ENCODE data around the gene CTNNA2. TPM values are rescaled to one million over a fixed set of nuclear protein-coding genes. Genes with fewer than 3 reads are reported as not detected.

CTNNA2 gene
- polyA plus RNA-seq, 2 of the 4 experiments (the other 2 are of a cell fraction): 0.50 to 0.94 TPM

DNA sequence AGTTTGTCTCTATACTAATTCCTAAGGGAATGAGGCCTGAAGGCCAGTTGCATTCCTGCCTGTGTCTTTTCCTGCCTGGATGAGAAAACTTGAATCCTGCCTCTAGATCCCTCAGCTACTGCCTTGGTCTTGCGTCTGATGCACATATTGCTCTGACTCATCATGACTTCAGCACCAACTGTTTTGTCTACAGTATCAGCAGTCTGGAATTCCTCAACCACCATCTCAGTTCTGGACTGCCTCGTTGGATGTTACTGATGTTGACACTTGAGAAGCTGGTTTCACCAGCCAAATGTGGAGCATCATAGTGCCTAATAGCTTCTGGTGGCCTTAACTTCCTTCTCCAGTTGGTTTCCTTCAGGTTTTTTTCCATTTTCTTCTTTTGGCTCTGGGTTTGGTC is 211.0 kb downstream of the CTNNA2 start:
- Histone ChIP-seq H3K27ac (peak overlapping the region; percentile 55 to 77), H3K9me3 (peaks cover 25% of the 10 kb centered on the region; the same call in 2 of the 3 replicates), H3K4me2 (peak overlapping the region; percentile 6; the same call in 1 of the 3 replicates), H3K4me3 (no peak overlapping the region), H3K4me1 (peaks cover 18% of the 10 kb centered on the region)
- ChIA-PET POLR2A (no interaction called here), CTCF (interaction anchor here (0.8 to 1.2 kb wide), 2 partner anchors 12 to 15 kb away, joined by 3 read pairs; no protein-coding TSS in a partner anchor)
- FAIRE-seq (peak; percentile 23), DNase-seq (ENCODE audit: low read depth in 1 of 2, low spot score in 1 of 2) (peak; percentile 11 to 91), ATAC-seq (peak; percentile 99 to 100)
- WGBS (ENCODE audit: missing lambda C conversion rate): 2% methylated on average over 2 of the region's 2 CpGs
- TF ChIP-seq HDAC2 (IDR thresholded peaks at IDR 0.05) (no peak), POLR2AphosphoS2 (conservative IDR thresholded peaks at IDR 0.05; ENCODE audit: low read length) (no peak), GATA3 (IDR thresholded peaks at IDR 0.05; ENCODE audit: borderline replicate concordance) (peak; percentile 24; the same call in 1 of the 2 replicates), KDM1A (IDR thresholded peaks at IDR 0.05; ENCODE audit: low read depth) (no peak), RAD21 (conservative IDR thresholded peaks at IDR 0.05 in 1 of 2, IDR thresholded peaks at IDR 0.05 in 1 of 2) (peak in 1 of 2 experiments; percentile 26; a peak in 1 of 5 replicates), JUN (IDR thresholded peaks at IDR 0.05) (peak in 1 of 2 experiments; percentile 51; a peak in 1 of 5 replicates), JUNB (IDR thresholded peaks at IDR 0.05) (peak; percentile 77), SREBF2 (IDR thresholded peaks at IDR 0.05) (no peak), SMC3 (IDR thresholded peaks at IDR 0.05) (no peak), EP300 (IDR thresholded peaks at IDR 0.05) (peak; percentile 36 to 53; a peak in 2 of 5 replicates), TP53 (CRISPR knock-in tag; IDR thresholded peaks at IDR 0.05) (no peak), CBX2 (IDR thresholded peaks at IDR 0.05; ENCODE audit: borderline replicate concordance, low read depth) (no peak), MAZ (IDR thresholded peaks at IDR 0.05; ENCODE audit: borderline replicate concordance, low read depth, low read length) (no peak), ESRRA (IDR thresholded peaks at IDR 0.05; ENCODE audit: borderline replicate concordance, low read length) (no peak), ZSCAN20 (CRISPR knock-in tag; IDR thresholded peaks at IDR 0.05) (no peak), MYC (IDR thresholded peaks at IDR 0.05; ENCODE audit: borderline replicate concordance, low read length) (no peak), RFX5 (IDR thresholded peaks at IDR 0.05) (no peak), HEYL (CRISPR knock-in tag; IDR thresholded peaks at IDR 0.05) (no peak), HOXA7 (CRISPR knock-in tag; IDR thresholded peaks at IDR 0.05) (no peak), RCOR1 (IDR thresholded peaks at IDR 0.05; ENCODE audit: low read depth, low read length) (no peak), ZC3H11A (IDR thresholded peaks at IDR 0.05) (no peak), HOXB5 (CRISPR knock-in tag; IDR thresholded peaks at IDR 0.05) (no peak), POLR2A (IDR thresholded peaks at IDR 0.05; ENCODE audit: low read length) (no peak), ZFP36 (IDR thresholded peaks at IDR 0.05; ENCODE audit: borderline replicate concordance, partially characterized antibody) (no peak), FOSL2 (IDR thresholded peaks at IDR 0.05) (peak; percentile 73; the same call in 1 of the 2 replicates), FOSL2 (CRISPR knock-in tag; IDR thresholded peaks at IDR 0.05) (peak; percentile 67), BHLHE40 (IDR thresholded peaks at IDR 0.05; ENCODE audit: low read depth, low read length) (no peak)
- TF ChIP-seq, protein P1, sequence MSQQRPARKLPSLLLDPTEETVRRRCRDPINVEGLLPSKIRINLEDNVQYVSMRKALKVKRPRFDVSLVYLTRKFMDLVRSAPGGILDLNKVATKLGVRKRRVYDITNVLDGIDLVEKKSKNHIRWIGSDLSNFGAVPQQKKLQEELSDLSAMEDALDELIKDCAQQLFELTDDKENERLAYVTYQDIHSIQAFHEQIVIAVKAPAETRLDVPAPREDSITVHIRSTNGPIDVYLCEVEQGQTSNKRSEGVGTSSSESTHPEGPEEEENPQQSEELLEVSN (IDR thresholded peaks at IDR 0.05; ENCODE audit: borderline replicate concordance, low read depth): no peak
- TF ChIP-seq, protein P2, sequence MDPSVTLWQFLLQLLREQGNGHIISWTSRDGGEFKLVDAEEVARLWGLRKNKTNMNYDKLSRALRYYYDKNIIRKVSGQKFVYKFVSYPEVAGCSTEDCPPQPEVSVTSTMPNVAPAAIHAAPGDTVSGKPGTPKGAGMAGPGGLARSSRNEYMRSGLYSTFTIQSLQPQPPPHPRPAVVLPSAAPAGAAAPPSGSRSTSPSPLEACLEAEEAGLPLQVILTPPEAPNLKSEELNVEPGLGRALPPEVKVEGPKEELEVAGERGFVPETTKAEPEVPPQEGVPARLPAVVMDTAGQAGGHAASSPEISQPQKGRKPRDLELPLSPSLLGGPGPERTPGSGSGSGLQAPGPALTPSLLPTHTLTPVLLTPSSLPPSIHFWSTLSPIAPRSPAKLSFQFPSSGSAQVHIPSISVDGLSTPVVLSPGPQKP (IDR thresholded peaks at IDR 0.05; ENCODE audit: low read depth, low read length): no peak
- TF ChIP-seq, protein P3, sequence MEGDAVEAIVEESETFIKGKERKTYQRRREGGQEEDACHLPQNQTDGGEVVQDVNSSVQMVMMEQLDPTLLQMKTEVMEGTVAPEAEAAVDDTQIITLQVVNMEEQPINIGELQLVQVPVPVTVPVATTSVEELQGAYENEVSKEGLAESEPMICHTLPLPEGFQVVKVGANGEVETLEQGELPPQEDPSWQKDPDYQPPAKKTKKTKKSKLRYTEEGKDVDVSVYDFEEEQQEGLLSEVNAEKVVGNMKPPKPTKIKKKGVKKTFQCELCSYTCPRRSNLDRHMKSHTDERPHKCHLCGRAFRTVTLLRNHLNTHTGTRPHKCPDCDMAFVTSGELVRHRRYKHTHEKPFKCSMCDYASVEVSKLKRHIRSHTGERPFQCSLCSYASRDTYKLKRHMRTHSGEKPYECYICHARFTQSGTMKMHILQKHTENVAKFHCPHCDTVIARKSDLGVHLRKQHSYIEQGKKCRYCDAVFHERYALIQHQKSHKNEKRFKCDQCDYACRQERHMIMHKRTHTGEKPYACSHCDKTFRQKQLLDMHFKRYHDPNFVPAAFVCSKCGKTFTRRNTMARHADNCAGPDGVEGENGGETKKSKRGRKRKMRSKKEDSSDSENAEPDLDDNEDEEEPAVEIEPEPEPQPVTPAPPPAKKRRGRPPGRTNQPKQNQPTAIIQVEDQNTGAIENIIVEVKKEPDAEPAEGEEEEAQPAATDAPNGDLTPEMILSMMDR (IDR thresholded peaks at IDR 0.05): no peak
- TF ChIP-seq, protein P4, sequence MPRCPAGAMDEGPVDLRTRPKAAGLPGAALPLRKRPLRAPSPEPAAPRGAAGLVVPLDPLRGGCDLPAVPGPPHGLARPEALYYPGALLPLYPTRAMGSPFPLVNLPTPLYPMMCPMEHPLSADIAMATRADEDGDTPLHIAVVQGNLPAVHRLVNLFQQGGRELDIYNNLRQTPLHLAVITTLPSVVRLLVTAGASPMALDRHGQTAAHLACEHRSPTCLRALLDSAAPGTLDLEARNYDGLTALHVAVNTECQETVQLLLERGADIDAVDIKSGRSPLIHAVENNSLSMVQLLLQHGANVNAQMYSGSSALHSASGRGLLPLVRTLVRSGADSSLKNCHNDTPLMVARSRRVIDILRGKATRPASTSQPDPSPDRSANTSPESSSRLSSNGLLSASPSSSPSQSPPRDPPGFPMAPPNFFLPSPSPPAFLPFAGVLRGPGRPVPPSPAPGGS (IDR thresholded peaks at IDR 0.05): no peak
- TF ChIP-seq, protein P5, sequence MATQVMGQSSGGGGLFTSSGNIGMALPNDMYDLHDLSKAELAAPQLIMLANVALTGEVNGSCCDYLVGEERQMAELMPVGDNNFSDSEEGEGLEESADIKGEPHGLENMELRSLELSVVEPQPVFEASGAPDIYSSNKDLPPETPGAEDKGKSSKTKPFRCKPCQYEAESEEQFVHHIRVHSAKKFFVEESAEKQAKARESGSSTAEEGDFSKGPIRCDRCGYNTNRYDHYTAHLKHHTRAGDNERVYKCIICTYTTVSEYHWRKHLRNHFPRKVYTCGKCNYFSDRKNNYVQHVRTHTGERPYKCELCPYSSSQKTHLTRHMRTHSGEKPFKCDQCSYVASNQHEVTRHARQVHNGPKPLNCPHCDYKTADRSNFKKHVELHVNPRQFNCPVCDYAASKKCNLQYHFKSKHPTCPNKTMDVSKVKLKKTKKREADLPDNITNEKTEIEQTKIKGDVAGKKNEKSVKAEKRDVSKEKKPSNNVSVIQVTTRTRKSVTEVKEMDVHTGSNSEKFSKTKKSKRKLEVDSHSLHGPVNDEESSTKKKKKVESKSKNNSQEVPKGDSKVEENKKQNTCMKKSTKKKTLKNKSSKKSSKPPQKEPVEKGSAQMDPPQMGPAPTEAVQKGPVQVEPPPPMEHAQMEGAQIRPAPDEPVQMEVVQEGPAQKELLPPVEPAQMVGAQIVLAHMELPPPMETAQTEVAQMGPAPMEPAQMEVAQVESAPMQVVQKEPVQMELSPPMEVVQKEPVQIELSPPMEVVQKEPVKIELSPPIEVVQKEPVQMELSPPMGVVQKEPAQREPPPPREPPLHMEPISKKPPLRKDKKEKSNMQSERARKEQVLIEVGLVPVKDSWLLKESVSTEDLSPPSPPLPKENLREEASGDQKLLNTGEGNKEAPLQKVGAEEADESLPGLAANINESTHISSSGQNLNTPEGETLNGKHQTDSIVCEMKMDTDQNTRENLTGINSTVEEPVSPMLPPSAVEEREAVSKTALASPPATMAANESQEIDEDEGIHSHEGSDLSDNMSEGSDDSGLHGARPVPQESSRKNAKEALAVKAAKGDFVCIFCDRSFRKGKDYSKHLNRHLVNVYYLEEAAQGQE (IDR thresholded peaks at IDR 0.05): no peak
- TF ChIP-seq, protein P6, sequence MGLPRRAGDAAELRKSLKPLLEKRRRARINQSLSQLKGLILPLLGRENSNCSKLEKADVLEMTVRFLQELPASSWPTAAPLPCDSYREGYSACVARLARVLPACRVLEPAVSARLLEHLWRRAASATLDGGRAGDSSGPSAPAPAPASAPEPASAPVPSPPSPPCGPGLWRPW (IDR thresholded peaks at IDR 0.05): no peak; the same call in 1 of the 2 replicates
- TF ChIP-seq, protein P7, sequence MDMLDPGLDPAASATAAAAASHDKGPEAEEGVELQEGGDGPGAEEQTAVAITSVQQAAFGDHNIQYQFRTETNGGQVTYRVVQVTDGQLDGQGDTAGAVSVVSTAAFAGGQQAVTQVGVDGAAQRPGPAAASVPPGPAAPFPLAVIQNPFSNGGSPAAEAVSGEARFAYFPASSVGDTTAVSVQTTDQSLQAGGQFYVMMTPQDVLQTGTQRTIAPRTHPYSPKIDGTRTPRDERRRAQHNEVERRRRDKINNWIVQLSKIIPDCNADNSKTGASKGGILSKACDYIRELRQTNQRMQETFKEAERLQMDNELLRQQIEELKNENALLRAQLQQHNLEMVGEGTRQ (IDR thresholded peaks at IDR 0.05): no peak

All from A549 (cell line).